Activated CD4-positive, alpha-beta T cell treated with anti-CD3 and anti-CD28 coated beads, Interleukin-2, amount 50 U/mL, for 24 hours (primary cell): ENCODE data around the gene SMOC1.

ENCODE experiments used
- DNase-seq, 2 donors: peaks; one replicate each; pipeline ENCODE4 v3.0.0-alpha.2; 2020; ENCODE audit warnings: low read depth in 1 of 2, low spot score in 1 of 2

Gene SMOC1

GRCh38 chr14:70006699-70007098 lies 127.5 kb downstream of the SMOC1 start:
- no peak for DNase-seq

- no peak for DNase-seq
These were observed 129.4 kb downstream of the SMOC1 start for GRCh38 chr14:70008284-70009262.

GRCh38 chr14:70009961-70010360 lies 130.7 kb downstream of the SMOC1 start:
- DNase-seq, result no peak

- no peak for DNase-seq
These were observed 131.9 kb downstream of the SMOC1 start for GRCh38 chr14:70011098-70011497.

GRCh38 chr14:70011708-70012107 lies 132.5 kb downstream of the SMOC1 start:
- DNase-seq, result no peak

GRCh38 chr14:70013271-70013873 lies 134.2 kb downstream of the SMOC1 start:
- no peak for DNase-seq

GRCh38 chr14:70014406-70015095 lies 135.3 kb downstream of the SMOC1 start:
- DNase-seq, result no peak

GRCh38 chr14:70018230-70018629 lies 139.0 kb downstream of the SMOC1 start:
- DNase-seq, result no peak

GRCh38 chr14:70018713-70019211 lies 139.5 kb downstream of the SMOC1 start:
- no peak for DNase-seq

- DNase-seq, result no peak
These were observed 140.5 kb downstream of the SMOC1 start for GRCh38 chr14:70019695-70020094.

- no peak for DNase-seq
These were observed 141.3 kb downstream of the SMOC1 start for GRCh38 chr14:70020352-70021170.

GRCh38 chr14:70021548-70022220 lies 142.5 kb downstream of the SMOC1 start:
- no peak for DNase-seq

- no peak for DNase-seq
These were observed 143.7 kb downstream of the SMOC1 start for GRCh38 chr14:70022771-70023445.

GRCh38 chr14:70023871-70024270 lies 144.7 kb downstream of the SMOC1 start:
- DNase-seq, result no peak

GRCh38 chr14:70027785-70028428 lies 148.7 kb downstream of the SMOC1 start:
- peak; percentile 38 to 52 for DNase-seq

GRCh38 chr14:70029296-70030132 lies 150.3 kb downstream of the SMOC1 start:
- no peak for DNase-seq

GRCh38 chr14:70032016-70032415 lies 152.8 kb downstream of the SMOC1 start:
- DNase-seq, result no peak

- DNase-seq, result no peak
These were observed 153.2 kb downstream of the SMOC1 start for GRCh38 chr14:70032447-70032846.
